SU-DHL-6 (cell line): ENCODE measurements around the gene GGT6.

ENCODE experiments used
- CTCF ChIP-seq: fragments of 200-600 bp; sonication (generic); IDR thresholded peaks from one replicate; pipeline ENCODE4 v1.5.1; 2017; ENCODE audit warnings: antibody characterized with exemption, mild to moderate bottlenecking, low read length, moderate library complexity; ENCODE audit not compliant: insufficient read depth, poor library complexity, severe bottlenecking
- EZH2phosphoT487 ChIP-seq: fragments of 200-600 bp; sonication (generic), shearing (Covaris generic); conservative IDR thresholded peaks from 2 replicates; pipeline ENCODE4 v1.6.1; 2018; ENCODE audit warnings: mild to moderate bottlenecking, antibody characterized with exemption, low read length, moderate library complexity, mixed read lengths

- TF ChIP-seq CTCF (no peak), EZH2phosphoT487 (no peak)
These were observed 25.9 kb downstream of the GGT6 start for GRCh38 chr17:4534515-4534914.
